GM12878 (cell line): ENCODE data around the gene PTPN2. TPM values are rescaled to one million over a fixed set of nuclear protein-coding genes. Genes with fewer than 3 reads are reported as not detected.

Source experiments
- ATAC-seq: fragments of 200-7000 bp; cut with Tn5 transposase; 3 replicates; pipeline ENCODE4 v1.9.1; 2020; ENCODE audit warnings: mild to moderate bottlenecking, moderate library complexity
- BruUV-seq: library from RNA; stranded (reverse); fragments of 400-500 nt; replicated peaks from 2 replicates; lab custom pipeline; 2021; lab: Mats Ljungman, UMichigan
- CTCF ChIA-PET: fragments of 300-600 bp; sonication (Branson Sonifier 250); formaldehyde crosslinking; extraction: SDS; loops from one replicate; lab custom pipeline; 2021; ENCODE audit warnings: inconsistent platforms; lab: Yijun Ruan, JAX
- POLR2A ChIA-PET: fragments of 350-600 bp; formaldehyde crosslinking; extraction: SDS; loops from one replicate; lab custom pipeline; 2021; ENCODE audit warnings: inconsistent platforms; lab: Charles Lee
- RAD21 ChIA-PET: fragments of 300-600 bp; sonication (Branson Sonifier 250); formaldehyde crosslinking; loops from one replicate; lab custom pipeline; 2023; ENCODE audit warnings: antibody characterized with exemption; ENCODE audit not compliant: unreplicated experiment; lab: Charles Lee
- SMC1A ChIA-PET: fragments of 300-600 bp; sonication (Branson Sonifier 250); formaldehyde crosslinking; loops from one replicate; lab custom pipeline; 2023; ENCODE audit not compliant: unreplicated experiment, uncharacterized antibody; lab: Charles Lee
- DNase-seq: peaks from one replicate; pipeline ENCODE4 v3.0.0-alpha.2; 2011; ENCODE audit warnings: low read depth, low spot score
- FAIRE-seq: peaks from 3 replicates; lab custom pipeline; 2011; peaks lifted over from hg19 to GRCh38; lab: Jason Lieb, UNC
- H2AFZ ChIP-seq: 2 replicates; pipeline ENCODE4 v1.6.0; 2011; ENCODE audit warnings: low read depth, low read length, control low read depth; ENCODE audit not compliant: control insufficient read depth
- H3K27ac ChIP-seq: 2 replicates; pipeline ENCODE4 v1.5.1; 2011; ENCODE audit warnings: control low read depth; ENCODE audit not compliant: control insufficient read depth, insufficient read depth
- H3K27me3 ChIP-seq, 2 experiments: replicated peaks in 1 of 2; 2 replicates each; pipeline versions ENCODE4 v1.6.0 to v1.6.1; 2011; ENCODE audit warnings: low read length in 1 of 2; ENCODE audit not compliant: control insufficient read depth in 2 of 2, insufficient read depth in 2 of 2
- H3K36me3 ChIP-seq, 2 experiments: 2 replicates each; pipeline ENCODE4 v1.5.1; 2011; ENCODE audit warnings: low read length in 1 of 2; ENCODE audit not compliant: control insufficient read depth in 2 of 2, insufficient read depth in 2 of 2
- H3K4me1 ChIP-seq: 2 replicates; pipeline ENCODE4 v1.6.1; 2011; ENCODE audit warnings: mild to moderate bottlenecking, low read length, moderate library complexity, mixed read lengths; ENCODE audit not compliant: control insufficient read depth, insufficient read depth
- H3K4me2 ChIP-seq: 2 replicates; pipeline ENCODE4 v1.6.0; 2011; ENCODE audit warnings: control low read depth; ENCODE audit not compliant: control insufficient read depth, insufficient read depth
- H3K4me3 ChIP-seq: fragments of 200-600 bp; sonication (generic); 2 replicates; pipeline ENCODE4 v1.5.1; 2016
- H3K79me2 ChIP-seq: 2 replicates; pipeline ENCODE4 v1.6.0; 2011; ENCODE audit warnings: low read length; ENCODE audit not compliant: control insufficient read depth, insufficient read depth
- H3K9ac ChIP-seq: 2 replicates; pipeline ENCODE4 v1.8.0; 2011; ENCODE audit warnings: low read length, control low read depth, mixed read lengths; ENCODE audit not compliant: control insufficient read depth, insufficient read depth
- H3K9me3 ChIP-seq: replicated peaks from 3 replicates; pipeline ENCODE4 v1.5.1; 2011; ENCODE audit warnings: mild to moderate bottlenecking, low read length; ENCODE audit not compliant: control insufficient read depth, insufficient read depth
- H4K20me1 ChIP-seq: 2 replicates; pipeline ENCODE4 v1.6.0; 2011; ENCODE audit not compliant: control insufficient read depth, insufficient read depth
- FOXK2 ChIP-seq: fragments of 450-650 bp; IDR thresholded peaks from 2 replicates; pipeline ENCODE4 v1.6.1; 2017; ENCODE audit warnings: mild to moderate bottlenecking, moderate library complexity
- GATAD2B ChIP-seq: fragments of 450-650 bp; conservative IDR thresholded peaks from 2 replicates; pipeline ENCODE4 v1.6.1; 2017; ENCODE audit warnings: low read depth, mild to moderate bottlenecking, moderate library complexity
- KDM1A ChIP-seq: fragments of 200-600 bp; sonication (generic); IDR thresholded peaks from 2 replicates; pipeline ENCODE4 v1.6.1; 2016; ENCODE audit warnings: borderline replicate concordance
- KLF5 ChIP-seq: fragments of 450-650 bp; IDR thresholded peaks from 2 replicates; pipeline ENCODE4 v1.6.1; 2014; ENCODE audit warnings: mild to moderate bottlenecking; ENCODE audit not compliant: partially characterized antibody
- MEF2B ChIP-seq: fragments of 450-650 bp; IDR thresholded peaks from 2 replicates; pipeline ENCODE4 v1.6.1; 2018; ENCODE audit warnings: mild to moderate bottlenecking, moderate library complexity; ENCODE audit not compliant: partially characterized antibody, poor library complexity, severe bottlenecking
- NFXL1 ChIP-seq: fragments of 450-650 bp; IDR thresholded peaks from 2 replicates; pipeline ENCODE4 v1.6.1; 2017; ENCODE audit warnings: antibody characterized with exemption, mild to moderate bottlenecking, borderline replicate concordance
- POLR2AphosphoS2 ChIP-seq: IDR thresholded peaks from 2 replicates; pipeline ENCODE4 v1.6.1; 2011; ENCODE audit warnings: low read depth, mild to moderate bottlenecking, low read length, improper control_type of control experiment, moderate library complexity
- REST ChIP-seq: IDR thresholded peaks from 2 replicates; pipeline ENCODE4 v1.6.1; 2012; ENCODE audit warnings: mild to moderate bottlenecking, low read depth, low read length
- TBL1XR1 ChIP-seq: IDR thresholded peaks from 2 replicates; pipeline ENCODE4 v1.6.1; 2012; ENCODE audit warnings: low read depth, low read length, improper control_type of control experiment
- TCF12 ChIP-seq: IDR thresholded peaks from 2 replicates; pipeline ENCODE4 v1.6.1; 2011; ENCODE audit warnings: low read depth, mild to moderate bottlenecking, low read length
- ZNF274 ChIP-seq: IDR thresholded peaks from one replicate; pipeline ENCODE4 v1.8.0; 2011; ENCODE audit not compliant: insufficient read length, insufficient read depth
- WGBS: methylation state at CpG from one replicate; pipeline ENCODE4 v1.1.6; 2016; ENCODE audit warnings: low lambda C conversion rate; ENCODE audit not compliant: insufficient replicate concordance, insufficient coverage; ENCODE audit errors: missing lambda C conversion rate; 5-methylcytosine and 5-hydroxymethylcytosine counted together
- in situ Hi-C: fragments of 300-500 bp; cut with MboI; formaldehyde crosslinking; loops from 9 replicates; pipeline ENCODE4 v1.14.3; 2018; ENCODE audit warnings: mixed read lengths
- intact Hi-C: fragments of 100-400 bp; cut with micrococcal nuclease; formaldehyde crosslinking; loops from one replicate; pipeline ENCODE4 v1.14.2; 2022; ENCODE audit not compliant: unreplicated experiment
- polyA plus RNA-seq, 11 experiments: library from polyadenylated mRNA; depleted of rRNA in 4 of 11; unstranded in 6 of 11; stranded (reverse) in 5 of 11; fragments of >200 nt; fragmentation: Nextera tagmentation in 4 of 11; fragmentation: Illumina TruSeq in 1 of 11; extraction: Ambion mirVana in 4 of 11; extraction: Trizol in 1 of 11; gene quantifications; 1 replicate in 1 of 11; 2 replicates in 10 of 11; pipeline versions ENCODE4 v1.2.1 to v1.2.3, GENCODE V29; 2011 to 2016; ENCODE audit warnings: inconsistent platforms in 2 of 11, missing spikeins in 2 of 11, low read depth in 1 of 11
- total RNA-seq, 4 experiments: library from RNA; depleted of rRNA in 3 of 4; stranded (reverse); fragments of >200 nt in 3 of 4; fragmentation: Illumina TruSeq in 1 of 4; extraction: Trizol in 1 of 4; gene quantifications; 2 replicates each; pipeline versions ENCODE4 v1.2.1 to v1.2.3, GENCODE V29; 2013 to 2021

Gene PTPN2
- total and polyA plus RNA-seq, 10 of the 15 experiments (the other 5 are each of a cell fraction or from before 2014, with no cell fraction given) = 46.5 to 86.7 (median 64.6) TPM

- RAD21 ChIA-PET = no interaction called here
- no TSS peak for BruUV-seq
- CTCF ChIA-PET = interaction anchor here (0.9 to 1.4 kb wide), 3 partner anchors 9 to 12 kb away, joined by 4 to 6 read pairs (median 4); no protein-coding TSS in a partner anchor
- H3K36me3 ChIP-seq = no peaks in the 10 kb centered on the region
- H3K9me3 ChIP-seq = no peaks in the 10 kb centered on the region
- H3K4me1 ChIP-seq = peaks cover 8% of the 10 kb centered on the region
- POLR2A ChIA-PET = interaction anchor here (0.5 kb wide), 1 partner anchor 61 kb away, joined by 3 read pairs; no protein-coding TSS in a partner anchor
- ATAC-seq = no peak
- H3K27ac ChIP-seq = no peak overlapping the region
- no peaks in the 10 kb centered on the region; a peak in 2 of 4 replicates for H3K27me3 ChIP-seq
- H4K20me1 ChIP-seq = no peaks in the 10 kb centered on the region
- DNase-seq = no peak
- no peak overlapping the region for H3K4me3 ChIP-seq
- WGBS = 31% methylated on average over 6 of the region's 6 CpGs
- FAIRE-seq = no peak
- in situ Hi-C loops = no loop called here
- no peaks in the 10 kb centered on the region for H3K79me2 ChIP-seq
- TF ChIP-seq KLF5 = no peak
- SMC1A ChIA-PET = no interaction called here
- no peak overlapping the region for H3K4me2 ChIP-seq
- no peak overlapping the region for H2AFZ ChIP-seq
- intact Hi-C loops = no loop called here
- H3K9ac ChIP-seq = no peak overlapping the region
Measured at GRCh38 chr18:12924616-12925015, 40.6 kb upstream of the PTPN2 start.

- ChIA-PET SMC1A (interaction anchor here (0.6 to 1.9 kb wide), 7 partner anchors 12 to 224 kb away, joined by 3 to 11 read pairs (median 3); no protein-coding TSS in a partner anchor), POLR2A (no interaction called here), RAD21 (interaction anchor here (2.0 to 2.5 kb wide), 2 partner anchors 12 to 18 kb away, joined by 4 to 9 read pairs; no protein-coding TSS in a partner anchor), CTCF (interaction anchor here (0.6 to 2.7 kb wide), 8 partner anchors 12 to 1723 kb away, joined by 3 to 9 read pairs (median 4); no protein-coding TSS in a partner anchor)
- DNase-seq (no peak), FAIRE-seq (no peak), ATAC-seq (no peak)
- Histone ChIP-seq H3K4me2 (no peak overlapping the region), H3K36me3 (no peaks in the 10 kb centered on the region), H3K79me2 (no peaks in the 10 kb centered on the region), H3K9me3 (no peaks in the 10 kb centered on the region), H3K4me3 (no peak overlapping the region), H3K9ac (no peak overlapping the region), H3K4me1 (peaks cover 8% of the 10 kb centered on the region), H3K27ac (no peak overlapping the region), H3K27me3 (no peaks in the 10 kb centered on the region; a peak in 2 of 4 replicates), H2AFZ (no peak overlapping the region), H4K20me1 (no peaks in the 10 kb centered on the region)
- in situ Hi-C loops = no loop called here
- WGBS = 0% methylated on average over 1 of the region's 1 CpG
- intact Hi-C loops = no loop called here
- BruUV-seq = no TSS peak
- no peak for TF ChIP-seq MEF2B
- TF ChIP-seq KDM1A = no peak
- TF ChIP-seq POLR2AphosphoS2 = no peak
- TF ChIP-seq TCF12 = no peak
- no peak for TF ChIP-seq ZNF274
- no peak for TF ChIP-seq FOXK2
- TF ChIP-seq GATAD2B = no peak
- no peak for TF ChIP-seq REST
- TF ChIP-seq NFXL1 = no peak
- TF ChIP-seq TBL1XR1 = no peak
Measured at GRCh38 chr18:12922266-12922665, 38.2 kb upstream of the PTPN2 start.
